ENCODE data around the gene SLC16A8. TPM values are rescaled to one million over a fixed set of nuclear protein-coding genes. Genes with fewer than 3 reads are reported as not detected.
A peak's percentile ranks its signal among the peaks of the same experiment; 100 is the strongest.
"Not testable (repeated sequence)": the region's sequence is repeated elsewhere in the genome, so short reads cannot be mapped to it uniquely, and the experiment has no call there.

SLC16A8 gene
- not detected for total RNA-seq
- long read RNA-seq, result 0 reads

- DNase-seq (ENCODE audit: low spot score), result no peak
- intact Hi-C loops (cut with DNase I), result no loop called here
These were observed at the start of gene SLC16A8 for GRCh38 chr22:38083931-38084631. TSS of gene SLC16A8 (minus strand) at chr22:38084184. CDS start at chr22:38082873, 1,311 bp downstream.

- intact Hi-C loops (cut with DNase I), result no loop called here
- peak; percentile 74 for DNase-seq (ENCODE audit: low spot score)
These were observed 49.3 kb upstream of the SLC16A8 start for GRCh38 chr22:38133331-38133730.

- peak; percentile 55 for DNase-seq (ENCODE audit: low spot score)
- intact Hi-C loops (cut with DNase I), result no loop called here
These were observed 48.8 kb upstream of the SLC16A8 start for GRCh38 chr22:38132794-38133193.

- DNase-seq (ENCODE audit: low spot score), result peak; percentile 41
- intact Hi-C loops (cut with DNase I), result no loop called here
These were observed 48.2 kb upstream of the SLC16A8 start for GRCh38 chr22:38132136-38132535.

GRCh38 chr22:38131399-38131798 lies 47.4 kb upstream of the SLC16A8 start:
- no peak for DNase-seq (ENCODE audit: low spot score)
- intact Hi-C loops (cut with DNase I), result no loop called here

GRCh38 chr22:38129856-38130255 lies 45.9 kb upstream of the SLC16A8 start:
- DNase-seq (ENCODE audit: low spot score), result no peak
- intact Hi-C loops (cut with DNase I), result no loop called here

- DNase-seq (ENCODE audit: low spot score), result no peak
- intact Hi-C loops (cut with DNase I), result no loop called here
These were observed 45.0 kb upstream of the SLC16A8 start for GRCh38 chr22:38129021-38129420.

GRCh38 chr22:38127869-38128268 lies 43.9 kb upstream of the SLC16A8 start:
- intact Hi-C loops (cut with DNase I), result no loop called here
- DNase-seq (ENCODE audit: low spot score), result no peak

GRCh38 chr22:38126928-38127668 lies 43.1 kb upstream of the SLC16A8 start:
- DNase-seq (ENCODE audit: low spot score), result no peak
- intact Hi-C loops (cut with DNase I), result no loop called here

GRCh38 chr22:38125751-38126201 lies 41.8 kb upstream of the SLC16A8 start:
- intact Hi-C loops (cut with DNase I), result no loop called here

GRCh38 chr22:38125038-38125610 lies 41.1 kb upstream of the SLC16A8 start:
- no peak for DNase-seq (ENCODE audit: low spot score)
- intact Hi-C loops (cut with DNase I), result no loop called here

More at GRCh38 chr22:38125751-38126201, 41.8 kb upstream of the SLC16A8 start:
- DNase-seq (ENCODE audit: low spot score), result no peak

- DNase-seq (ENCODE audit: low spot score), result no peak
- intact Hi-C loops (cut with DNase I), result no loop called here
These were observed 40.4 kb upstream of the SLC16A8 start for GRCh38 chr22:38124236-38124974.

GRCh38 chr22:38122616-38123015 lies 38.6 kb upstream of the SLC16A8 start:
- no peak for DNase-seq (ENCODE audit: low spot score)

GRCh38 chr22:38120359-38121110 lies 36.6 kb upstream of the SLC16A8 start:
- intact Hi-C loops (cut with DNase I), result no loop called here
- no peak for DNase-seq (ENCODE audit: low spot score)

More at GRCh38 chr22:38122616-38123015, 38.6 kb upstream of the SLC16A8 start:
- intact Hi-C loops (cut with DNase I), result no loop called here

GRCh38 chr22:38118747-38119146 lies 34.8 kb upstream of the SLC16A8 start:
- intact Hi-C loops (cut with DNase I), result loop anchor here (10.0 kb wide), 2 partner anchors 116 to 206 kb away; no protein-coding TSS in a partner anchor

GRCh38 chr22:38118182-38118581 lies 34.2 kb upstream of the SLC16A8 start:
- no peak for DNase-seq (ENCODE audit: low spot score)
- intact Hi-C loops (cut with DNase I), result loop anchor here (10.0 kb wide), 2 partner anchors 117 to 207 kb away; no protein-coding TSS in a partner anchor

More at GRCh38 chr22:38118747-38119146, 34.8 kb upstream of the SLC16A8 start:
- DNase-seq (ENCODE audit: low spot score), result not testable (repeated sequence)

- not testable (repeated sequence) for DNase-seq (ENCODE audit: low spot score)
- intact Hi-C loops (cut with DNase I), result loop anchor here (10.0 kb wide), 2 partner anchors 117 to 207 kb away; no protein-coding TSS in a partner anchor
These were observed 33.6 kb upstream of the SLC16A8 start for GRCh38 chr22:38117556-38117955.

- intact Hi-C loops (cut with DNase I), result loop anchor here (2.0 to 10.0 kb wide), 3 partner anchors 119 to 237 kb away; no protein-coding TSS in a partner anchor
- no peak for DNase-seq (ENCODE audit: low spot score)
These were observed 31.6 kb upstream of the SLC16A8 start for GRCh38 chr22:38115423-38116205.

Measured in cardiac septum (tissue), 1 donor.